PFSK-1 (cell line): ENCODE measurements around the gene CLEC16A.

ENCODE experiments used
- FOXP2 ChIP-seq: optimal IDR thresholded peaks from 2 replicates; pipeline ENCODE3; 2011; ENCODE audit warnings: borderline replicate concordance, control low read depth, inconsistent platforms; ENCODE audit not compliant: insufficient read depth; ENCODE audit errors: extremely low read length, extremely low read depth
- POLR2AphosphoS5 ChIP-seq: IDR thresholded peaks from 2 replicates; pipeline ENCODE4 v1.6.1; 2012; ENCODE audit warnings: low read depth, mild to moderate bottlenecking, control low read depth, low read length, moderate library complexity
- SIN3A ChIP-seq: IDR thresholded peaks from 2 replicates; pipeline ENCODE4 v1.6.1; 2012; ENCODE audit warnings: mild to moderate bottlenecking, low read length, moderate library complexity, borderline replicate concordance; ENCODE audit not compliant: insufficient read depth
- TAF1 ChIP-seq: IDR thresholded peaks from 2 replicates; pipeline ENCODE4 v1.6.1; 2012; ENCODE audit warnings: low read length, control low read depth, borderline replicate concordance; ENCODE audit not compliant: insufficient read depth
- TF ChIP-seq, protein P1 (sequence below), 2 experiments: IDR thresholded peaks; 2 replicates each; pipeline versions ENCODE4 v1.6.1 to v1.8.0; 2011 to 2012; ENCODE audit warnings: low read depth in 2 of 2, low read length in 2 of 2, control low read depth in 1 of 2, inconsistent platforms in 1 of 2, mild to moderate bottlenecking in 1 of 2, moderate library complexity in 1 of 2; ENCODE audit not compliant: insufficient read depth in 1 of 2

The CLEC16A gene

GRCh38 chr16:11057711-11058345 lies 113.5 kb downstream of the CLEC16A start:
- TF ChIP-seq FOXP2 (no peak), TAF1 (no peak), SIN3A (no peak), POLR2AphosphoS5 (no peak)
- TF ChIP-seq, protein P1, sequence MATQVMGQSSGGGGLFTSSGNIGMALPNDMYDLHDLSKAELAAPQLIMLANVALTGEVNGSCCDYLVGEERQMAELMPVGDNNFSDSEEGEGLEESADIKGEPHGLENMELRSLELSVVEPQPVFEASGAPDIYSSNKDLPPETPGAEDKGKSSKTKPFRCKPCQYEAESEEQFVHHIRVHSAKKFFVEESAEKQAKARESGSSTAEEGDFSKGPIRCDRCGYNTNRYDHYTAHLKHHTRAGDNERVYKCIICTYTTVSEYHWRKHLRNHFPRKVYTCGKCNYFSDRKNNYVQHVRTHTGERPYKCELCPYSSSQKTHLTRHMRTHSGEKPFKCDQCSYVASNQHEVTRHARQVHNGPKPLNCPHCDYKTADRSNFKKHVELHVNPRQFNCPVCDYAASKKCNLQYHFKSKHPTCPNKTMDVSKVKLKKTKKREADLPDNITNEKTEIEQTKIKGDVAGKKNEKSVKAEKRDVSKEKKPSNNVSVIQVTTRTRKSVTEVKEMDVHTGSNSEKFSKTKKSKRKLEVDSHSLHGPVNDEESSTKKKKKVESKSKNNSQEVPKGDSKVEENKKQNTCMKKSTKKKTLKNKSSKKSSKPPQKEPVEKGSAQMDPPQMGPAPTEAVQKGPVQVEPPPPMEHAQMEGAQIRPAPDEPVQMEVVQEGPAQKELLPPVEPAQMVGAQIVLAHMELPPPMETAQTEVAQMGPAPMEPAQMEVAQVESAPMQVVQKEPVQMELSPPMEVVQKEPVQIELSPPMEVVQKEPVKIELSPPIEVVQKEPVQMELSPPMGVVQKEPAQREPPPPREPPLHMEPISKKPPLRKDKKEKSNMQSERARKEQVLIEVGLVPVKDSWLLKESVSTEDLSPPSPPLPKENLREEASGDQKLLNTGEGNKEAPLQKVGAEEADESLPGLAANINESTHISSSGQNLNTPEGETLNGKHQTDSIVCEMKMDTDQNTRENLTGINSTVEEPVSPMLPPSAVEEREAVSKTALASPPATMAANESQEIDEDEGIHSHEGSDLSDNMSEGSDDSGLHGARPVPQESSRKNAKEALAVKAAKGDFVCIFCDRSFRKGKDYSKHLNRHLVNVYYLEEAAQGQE (IDR thresholded peaks at IDR 0.05; ENCODE audit: insufficient read depth in 1 of 2, low read depth in 2 of 2, low read length in 2 of 2): no peak

GRCh38 chr16:11058832-11059231 lies 114.5 kb downstream of the CLEC16A start:
- TF ChIP-seq, protein P1 (IDR thresholded peaks at IDR 0.05; ENCODE audit: insufficient read depth in 1 of 2, low read depth in 2 of 2, low read length in 2 of 2): no peak
- TF ChIP-seq TAF1 (no peak), POLR2AphosphoS5 (no peak), FOXP2 (no peak), SIN3A (no peak)

- TF ChIP-seq, protein P1 (IDR thresholded peaks at IDR 0.05; ENCODE audit: insufficient read depth in 1 of 2, low read depth in 2 of 2, low read length in 2 of 2): no peak
- TF ChIP-seq SIN3A (no peak), POLR2AphosphoS5 (no peak), FOXP2 (no peak), TAF1 (no peak)
These were observed 115.2 kb downstream of the CLEC16A start for GRCh38 chr16:11059588-11059987.

- no peak for TF ChIP-seq TAF1
- TF ChIP-seq POLR2AphosphoS5: no peak
- TF ChIP-seq SIN3A: no peak
- TF ChIP-seq FOXP2: no peak
- TF ChIP-seq, protein P1 (IDR thresholded peaks at IDR 0.05; ENCODE audit: insufficient read depth in 1 of 2, low read depth in 2 of 2, low read length in 2 of 2): no peak
These were observed 116.0 kb downstream of the CLEC16A start for GRCh38 chr16:11060364-11060763.
